LNCAP (cell line): ENCODE measurements around the gene CARS1.

ENCODE experiments used
- CTCF ChIP-seq: fragments of 450-650 bp; IDR thresholded peaks from 2 replicates; pipeline ENCODE4 v1.5.1; 2017; ENCODE audit warnings: mild to moderate bottlenecking

Gene CARS1

GRCh38 chr11:3087821-3088800, 30.9 kb upstream of the CARS1 start:
- no peak for TF ChIP-seq CTCF

- no peak for TF ChIP-seq CTCF
These were observed 30.1 kb upstream of the CARS1 start for GRCh38 chr11:3087373-3087772.

- no peak for TF ChIP-seq CTCF
These were observed 29.5 kb upstream of the CARS1 start for GRCh38 chr11:3086671-3087150.

- TF ChIP-seq CTCF, result no peak
These were observed 28.9 kb upstream of the CARS1 start for GRCh38 chr11:3086114-3086513.

DNA sequence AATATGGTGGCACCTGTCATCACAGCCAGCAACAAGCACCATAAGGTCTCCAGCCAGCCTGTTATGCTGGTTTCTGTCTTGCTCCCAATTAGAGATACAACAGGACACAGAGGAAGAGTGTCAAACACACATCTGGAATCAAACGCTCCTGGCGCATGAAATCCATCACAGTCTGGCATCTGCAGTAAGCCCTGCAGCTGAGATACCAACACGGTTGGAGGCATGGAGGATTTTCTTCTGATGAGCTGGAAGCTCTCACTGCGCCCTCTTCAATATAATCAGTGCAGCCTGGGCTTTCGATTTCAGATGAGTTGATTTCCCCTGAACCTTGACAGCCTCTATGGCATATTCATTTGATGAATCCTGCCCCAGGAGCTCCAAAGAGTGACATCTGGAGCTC, 27.8 kb upstream of the CARS1 start:
- TF ChIP-seq CTCF, result no peak

DNA sequence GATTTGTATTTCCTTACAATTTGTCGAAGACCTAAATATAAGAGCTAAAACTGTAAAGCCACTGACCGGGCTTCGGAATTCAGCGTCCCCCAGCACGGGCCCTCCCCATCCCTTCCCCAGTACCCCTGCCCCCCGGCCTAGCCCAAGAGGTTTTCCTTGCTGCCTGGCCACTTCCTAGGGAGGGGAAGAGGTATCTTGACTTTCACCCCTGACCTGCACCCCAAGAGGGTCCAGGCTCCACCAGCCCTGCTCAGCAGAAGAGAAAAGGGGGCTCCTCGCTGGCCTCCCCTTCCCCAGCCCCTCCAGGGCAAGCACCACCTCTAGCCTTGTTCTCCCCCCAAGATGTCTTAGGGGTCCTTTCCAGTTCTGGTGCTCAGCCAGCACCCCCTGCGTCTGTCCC, 26.1 kb upstream of the CARS1 start:
- TF ChIP-seq CTCF, result no peak

GRCh38 chr11:3081386-3081751, 24.1 kb upstream of the CARS1 start:
- TF ChIP-seq CTCF, result no peak
